Endothelial cell of umbilical vein (primary cell): ENCODE results near the gene AKAP6. TPM values are rescaled to one million over a fixed set of nuclear protein-coding genes. Genes with fewer than 3 reads are reported as not detected.

ENCODE experiments used
- BruUV-seq: library from RNA; stranded (reverse); fragments of 400-500 nt; replicated peaks from 2 replicates; lab custom pipeline; 2021; lab: Mats Ljungman, UMichigan
- CTCF ChIA-PET: fragments of 300-600, 350-600 bp; sonication (Branson Sonifier 250); formaldehyde crosslinking; loops from one replicate; lab custom pipeline; 2021; ENCODE audit warnings: antibody characterized with exemption, inconsistent platforms; lab: Charles Lee
- POLR2A ChIA-PET: fragments of 300-600, 350-600 bp; sonication (Branson Sonifier 250); formaldehyde crosslinking; loops from one replicate; lab custom pipeline; 2021; ENCODE audit warnings: antibody characterized with exemption, inconsistent platforms; lab: Charles Lee
- DNase-seq: peaks from one replicate; pipeline ENCODE4 v3.0.0-alpha.2; 2011; ENCODE audit warnings: low read depth, low spot score
- FAIRE-seq: peaks from 2 replicates; lab custom pipeline; 2011; peaks lifted over from hg19 to GRCh38; lab: Jason Lieb, UNC
- H2AFZ ChIP-seq: 2 replicates; pipeline ENCODE4 v1.6.0; 2012; ENCODE audit warnings: low read depth, low read length, control low read depth, inconsistent platforms
- H3K27ac ChIP-seq: 2 replicates; pipeline ENCODE4 v1.5.1; 2011; ENCODE audit warnings: low read depth, mild to moderate bottlenecking, control low read depth, low read length, moderate library complexity; ENCODE audit not compliant: insufficient read depth
- H3K27me3 ChIP-seq, 2 experiments: 2 replicates each; pipeline versions ENCODE4 v1.6.0 to v1.6.1; 2011; ENCODE audit warnings: low read length in 2 of 2, mixed read lengths in 1 of 2; ENCODE audit not compliant: control insufficient read depth in 2 of 2, insufficient read depth in 2 of 2
- H3K36me3 ChIP-seq, 2 experiments: 2 replicates in 1 of 2; 3 replicates in 1 of 2; pipeline ENCODE4 v1.5.1; 2011; ENCODE audit warnings: low read length in 2 of 2, mild to moderate bottlenecking in 1 of 2, moderate library complexity in 1 of 2; ENCODE audit not compliant: control insufficient read depth in 2 of 2, insufficient read depth in 2 of 2; ENCODE audit errors: extremely low read depth in 1 of 2
- H3K4me1 ChIP-seq: 3 replicates; pipeline ENCODE4 v1.5.1; 2011; ENCODE audit warnings: mild to moderate bottlenecking, low read length; ENCODE audit not compliant: control insufficient read depth, insufficient read depth; ENCODE audit errors: extremely low read depth
- H3K4me2 ChIP-seq: 2 replicates; pipeline ENCODE4 v1.6.1; 2011; ENCODE audit warnings: low read length, control low read depth, mixed read lengths; ENCODE audit not compliant: insufficient read depth
- H3K4me3 ChIP-seq, 3 experiments: fragments of 200-600 bp in 1 of 3; sonication (generic), shearing (Covaris generic) in 1 of 3; replicated peaks in 1 of 3; 2 replicates each; pipeline ENCODE4 v1.5.1; 2011 to 2016; ENCODE audit warnings: control low read depth in 3 of 3, low read length in 3 of 3, mild to moderate bottlenecking in 2 of 3, inconsistent platforms in 1 of 3, low read depth in 1 of 3, moderate library complexity in 1 of 3; ENCODE audit not compliant: insufficient read depth in 1 of 3
- H3K79me2 ChIP-seq: 2 replicates; pipeline ENCODE4 v1.6.0; 2012; ENCODE audit warnings: low read length, inconsistent platforms; ENCODE audit not compliant: control insufficient read depth, insufficient read depth
- H3K9ac ChIP-seq: replicated peaks from 2 replicates; pipeline ENCODE3; 2011; ENCODE audit warnings: low read length, control low read depth; ENCODE audit not compliant: insufficient read depth; ENCODE audit errors: extremely low read depth
- H3K9me1 ChIP-seq: replicated peaks from 3 replicates; pipeline ENCODE4 v1.6.0; 2011; ENCODE audit warnings: mild to moderate bottlenecking, low read length; ENCODE audit not compliant: control insufficient read depth, insufficient read depth; ENCODE audit errors: extremely low read depth
- H3K9me3 ChIP-seq: replicated peaks from 2 replicates; pipeline ENCODE4 v1.5.1; 2012; ENCODE audit warnings: low read length, inconsistent platforms; ENCODE audit not compliant: control insufficient read depth, insufficient read depth
- H4K20me1 ChIP-seq: replicated peaks from 2 replicates; pipeline ENCODE3; 2011; ENCODE audit warnings: mild to moderate bottlenecking, low read length; ENCODE audit not compliant: control insufficient read depth, insufficient read depth; ENCODE audit errors: extremely low read depth
- EZH2 ChIP-seq: IDR thresholded peaks from 2 replicates; pipeline ENCODE4 v1.6.1; 2012; ENCODE audit warnings: borderline replicate concordance, low read depth, mild to moderate bottlenecking, moderate library complexity, low read length, inconsistent platforms; ENCODE audit not compliant: severe bottlenecking
- FOS ChIP-seq: IDR thresholded peaks from 2 replicates; pipeline ENCODE4 v1.6.1; 2011; ENCODE audit warnings: mild to moderate bottlenecking, low read length, moderate library complexity, borderline replicate concordance; ENCODE audit not compliant: insufficient read depth
- GATA2 ChIP-seq: IDR thresholded peaks from 2 replicates; pipeline ENCODE4 v1.7.0; 2011; ENCODE audit warnings: low read depth, mild to moderate bottlenecking, moderate library complexity, mixed read lengths, low read length; ENCODE audit not compliant: insufficient read length, insufficient read depth
- JUN ChIP-seq: IDR thresholded peaks from 2 replicates; pipeline ENCODE4 v1.6.1; 2011; ENCODE audit warnings: borderline replicate concordance, low read depth; ENCODE audit not compliant: insufficient read length, insufficient read depth
- MAX ChIP-seq: IDR thresholded peaks from 2 replicates; pipeline ENCODE4 v1.6.1; 2011; ENCODE audit not compliant: insufficient read depth, insufficient read length
- MYC ChIP-seq: IDR thresholded peaks from one replicate; pipeline ENCODE4 v1.6.1; 2011; ENCODE audit warnings: mild to moderate bottlenecking, low read depth, low read length
- POLR2A ChIP-seq: IDR thresholded peaks from 2 replicates; pipeline ENCODE4 v1.6.1; 2012; ENCODE audit warnings: low read depth, mild to moderate bottlenecking, control low read depth, low read length
- POLR2AphosphoS5 ChIP-seq: IDR thresholded peaks from 2 replicates; pipeline ENCODE4 v1.6.1; 2012; ENCODE audit warnings: low read depth, mild to moderate bottlenecking, control low read depth, low read length, moderate library complexity; ENCODE audit not compliant: insufficient read depth
- dilution Hi-C: fragments of 300-500 bp; cut with MboI; formaldehyde crosslinking; loops from one replicate; pipeline ENCODE4 v1.15.0; 2019; ENCODE audit warnings: low sequenced_read_pairs; ENCODE audit not compliant: extremely low pct_ligation_motif_present
- intact Hi-C: fragments of 100-400 bp; cut with micrococcal nuclease; formaldehyde crosslinking; loops from one replicate; pipeline ENCODE4 v1.10.0; 2022
- polyA plus RNA-seq, 4 experiments: library from polyadenylated mRNA; depleted of rRNA in 3 of 4; stranded (reverse) in 3 of 4; unstranded in 1 of 4; fragments of >200 nt; gene quantifications; 2 replicates each; pipeline versions ENCODE4 v1.2.1 to v1.2.3, GENCODE V29; 2011 to 2012; ENCODE audit warnings: missing spikeins in 1 of 4
- total RNA-seq: library from RNA; stranded (reverse); gene quantifications from 2 replicates; pipeline ENCODE4 v1.2.3, GENCODE V29; 2021
- TF ChIP-seq, protein P1 (sequence below), 2 donors: IDR thresholded peaks; 1 replicate in 1 of 2; 2 replicates in 1 of 2; pipeline ENCODE4 v1.5.1; 2011; ENCODE audit warnings: low read length in 2 of 2, mild to moderate bottlenecking in 2 of 2, moderate library complexity in 2 of 2, control low read depth in 1 of 2, inconsistent platforms in 1 of 2, low read depth in 1 of 2; ENCODE audit not compliant: insufficient read depth in 1 of 2; ENCODE audit errors: extremely low read depth in 1 of 2

AKAP6 gene
- total and polyA plus RNA-seq, 2 donors (not counting 3 experiments of a cell fraction or from before 2014, with no cell fraction given), result 0.03 to 0.49 TPM

DNA sequence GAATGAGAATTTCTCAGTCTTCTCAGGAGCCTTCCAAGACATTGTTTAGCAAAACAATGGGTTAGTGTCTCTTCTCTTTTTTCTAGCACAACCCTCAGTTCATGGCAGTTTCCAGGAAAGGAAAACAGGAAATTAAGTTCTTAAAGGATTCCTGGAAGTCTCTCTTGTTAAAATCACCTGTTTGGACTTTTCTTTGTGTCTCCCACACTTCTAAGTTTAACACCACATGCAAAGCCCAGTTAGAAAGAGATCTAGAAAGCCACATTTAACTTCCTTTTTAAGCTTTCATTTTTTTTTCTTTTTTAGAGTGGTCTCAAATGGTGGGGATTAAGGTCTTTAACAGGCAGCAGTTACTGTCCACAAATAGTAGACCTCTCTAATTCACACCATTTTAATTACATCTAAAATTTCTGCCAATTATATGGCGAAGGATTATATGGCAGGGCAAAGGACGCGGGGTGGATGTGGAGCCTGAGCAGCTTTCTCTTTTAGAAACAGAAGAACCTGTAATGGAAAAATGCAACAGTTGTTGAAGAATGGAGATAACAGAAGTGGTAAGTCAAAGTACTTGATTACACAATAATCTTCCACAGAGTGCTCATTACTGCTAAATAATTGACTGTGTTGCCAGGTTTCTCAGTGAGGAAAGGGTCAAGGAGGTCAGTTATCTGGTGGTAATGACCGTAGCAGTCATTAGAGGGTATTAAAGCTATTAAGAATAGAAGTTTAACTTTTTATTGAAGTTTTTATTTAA, 298.6 kb downstream of the AKAP6 start:
- Histone ChIP-seq H3K27ac (no peak overlapping the region), H3K79me2 (no peaks in the 10 kb centered on the region), H3K27me3 (no peaks in the 10 kb centered on the region), H4K20me1 (no peaks in the 10 kb centered on the region), H3K36me3 (no peaks in the 10 kb centered on the region), H3K9ac (no peak overlapping the region), H2AFZ (no peak overlapping the region), H3K4me3 (no peak overlapping the region), H3K9me1 (no peaks in the 10 kb centered on the region), H3K4me1 (no peaks in the 10 kb centered on the region), H3K4me2 (no peak overlapping the region), H3K9me3 (no peaks in the 10 kb centered on the region)
- BruUV-seq, result no TSS peak
- DNase-seq (no peak), FAIRE-seq (no peak)
- ChIA-PET POLR2A (no interaction called here), CTCF (no interaction called here)
- dilution Hi-C loops, result no loop called here
- intact Hi-C loops, result no loop called here
- TF ChIP-seq POLR2A (no peak), JUN (no peak), MYC (no peak), MAX (no peak), POLR2AphosphoS5 (no peak), EZH2 (no peak), GATA2 (no peak), FOS (no peak)
- TF ChIP-seq, protein P1, sequence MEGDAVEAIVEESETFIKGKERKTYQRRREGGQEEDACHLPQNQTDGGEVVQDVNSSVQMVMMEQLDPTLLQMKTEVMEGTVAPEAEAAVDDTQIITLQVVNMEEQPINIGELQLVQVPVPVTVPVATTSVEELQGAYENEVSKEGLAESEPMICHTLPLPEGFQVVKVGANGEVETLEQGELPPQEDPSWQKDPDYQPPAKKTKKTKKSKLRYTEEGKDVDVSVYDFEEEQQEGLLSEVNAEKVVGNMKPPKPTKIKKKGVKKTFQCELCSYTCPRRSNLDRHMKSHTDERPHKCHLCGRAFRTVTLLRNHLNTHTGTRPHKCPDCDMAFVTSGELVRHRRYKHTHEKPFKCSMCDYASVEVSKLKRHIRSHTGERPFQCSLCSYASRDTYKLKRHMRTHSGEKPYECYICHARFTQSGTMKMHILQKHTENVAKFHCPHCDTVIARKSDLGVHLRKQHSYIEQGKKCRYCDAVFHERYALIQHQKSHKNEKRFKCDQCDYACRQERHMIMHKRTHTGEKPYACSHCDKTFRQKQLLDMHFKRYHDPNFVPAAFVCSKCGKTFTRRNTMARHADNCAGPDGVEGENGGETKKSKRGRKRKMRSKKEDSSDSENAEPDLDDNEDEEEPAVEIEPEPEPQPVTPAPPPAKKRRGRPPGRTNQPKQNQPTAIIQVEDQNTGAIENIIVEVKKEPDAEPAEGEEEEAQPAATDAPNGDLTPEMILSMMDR (IDR thresholded peaks at IDR 0.05; ENCODE audit: extremely low read depth in 1 of 2, insufficient read depth in 1 of 2, low read depth in 1 of 2, low read length in 2 of 2), result no peak
